Inflammatory macrophage treated with lipopolysaccharide for 4 hours (primary cell): ENCODE measurements around the gene KPNA5.
"Not testable (repeated sequence)": the region's sequence is repeated elsewhere in the genome, so short reads cannot be mapped to it uniquely, and the experiment has no call there.

Source experiments
- DNase-seq: peaks from one replicate; pipeline ENCODE4 v3.0.0-alpha.2; 2020

KPNA5 gene

GRCh38 chr6:116705917-116706316, 24.9 kb downstream of the KPNA5 start:
- DNase-seq: no peak

- DNase-seq: no peak
Measured at GRCh38 chr6:116714296-116714695, 33.3 kb downstream of the KPNA5 start.

GRCh38 chr6:116714761-116715160, 33.8 kb downstream of the KPNA5 start:
- peak; percentile 7 for DNase-seq

- DNase-seq: no peak
Measured at GRCh38 chr6:116726947-116727346, 45.9 kb downstream of the KPNA5 start.

- no peak for DNase-seq
Measured at GRCh38 chr6:116730513-116730912, 49.5 kb downstream of the KPNA5 start.

GRCh38 chr6:116737004-116737403, 56.0 kb downstream of the KPNA5 start:
- no peak for DNase-seq

- DNase-seq: not testable (repeated sequence)
Measured at GRCh38 chr6:116740486-116740885, 59.5 kb downstream of the KPNA5 start.

- DNase-seq: no peak
Measured at GRCh38 chr6:116741571-116741970, 60.6 kb downstream of the KPNA5 start.

- no peak for DNase-seq
Measured at GRCh38 chr6:116745176-116745575, 64.2 kb downstream of the KPNA5 start.

GRCh38 chr6:116761779-116762178, 80.8 kb downstream of the KPNA5 start:
- no peak for DNase-seq

- no peak for DNase-seq
Measured at GRCh38 chr6:116762235-116762634, 81.2 kb downstream of the KPNA5 start.

GRCh38 chr6:116763048-116763447, 82.0 kb downstream of the KPNA5 start:
- no peak for DNase-seq

- DNase-seq: no peak
Measured at GRCh38 chr6:116763906-116764628, 83.1 kb downstream of the KPNA5 start.

- no peak for DNase-seq
Measured at GRCh38 chr6:116764629-116764960, 83.6 kb downstream of the KPNA5 start.

- no peak for DNase-seq
Measured at GRCh38 chr6:116764961-116765841, 84.2 kb downstream of the KPNA5 start, which contains the start of gene FAM162B. Gene FAM162B (minus strand): TSS chr6:116765719. CDS start chr6:116765576, 143 bp downstream.

- no peak for DNase-seq
Measured at GRCh38 chr6:116766506-116767176, 85.6 kb downstream of the KPNA5 start.

GRCh38 chr6:116767715-116768114, 86.7 kb downstream of the KPNA5 start:
- no peak for DNase-seq

- DNase-seq: no peak
Measured at GRCh38 chr6:116772450-116772849, 91.4 kb downstream of the KPNA5 start.

- DNase-seq: peak; percentile 43
Measured at GRCh38 chr6:116773886-116774285, 92.9 kb downstream of the KPNA5 start.

GRCh38 chr6:116779573-116780164, 98.7 kb downstream of the KPNA5 start:
- peak; percentile 39 for DNase-seq

- no peak for DNase-seq
Measured at GRCh38 chr6:116783852-116784251, 102.8 kb downstream of the KPNA5 start.
